ENCODE results near the gene MID1IP1. TPM values are rescaled to one million over a fixed set of nuclear protein-coding genes. Genes with fewer than 3 reads are reported as not detected.

MID1IP1 gene
- total and polyA plus RNA-seq, 2 experiments from 2014 or later = 93.2 to 93.3 TPM

DNA sequence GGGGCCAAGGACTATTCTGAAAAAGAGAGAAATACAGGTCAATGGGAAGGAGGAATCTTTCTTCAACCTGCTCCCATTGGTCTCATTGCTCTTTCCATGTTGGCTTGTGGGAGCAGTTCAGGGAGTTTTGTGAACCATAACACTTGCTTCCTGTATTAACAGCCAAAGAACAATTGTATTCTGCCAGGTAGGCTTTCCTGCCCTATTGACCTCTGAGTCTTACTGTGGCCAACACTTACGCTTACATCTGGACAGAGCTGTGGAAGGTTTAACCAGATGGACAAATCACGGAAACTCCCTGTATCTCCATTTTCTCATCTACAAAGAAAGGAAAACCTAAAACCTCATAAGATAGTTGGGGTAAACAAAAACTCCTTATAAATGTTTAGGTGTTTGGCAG lies 30.7 kb downstream of the MID1IP1 start:
- Histone ChIP-seq H2AFZ (no peak overlapping the region), H3K79me2 (no peaks in the 10 kb centered on the region), H3K36me3 (replicated peaks; ENCODE audit: insufficient read depth, low read depth) (no peaks in the 10 kb centered on the region), H3K4me1 (ENCODE audit: insufficient read depth) (no peaks in the 10 kb centered on the region), H3K27ac (no peak overlapping the region), H3K27me3 (no peaks in the 10 kb centered on the region), H3K9me3 (ENCODE audit: low read depth) (no peaks in the 10 kb centered on the region), H4K20me1 (ENCODE audit: insufficient read depth, poor library complexity, severe bottlenecking) (no peaks in the 10 kb centered on the region), H3K4me2 (no peak overlapping the region), H3K4me3 (no peak overlapping the region), H3K9me2 (replicated peaks; ENCODE audit: insufficient read depth) (no peaks in the 10 kb centered on the region)
- WGBS (ENCODE audit: low lambda C conversion rate, missing lambda C conversion rate) = 85% methylated on average over 2 of the region's 2 CpGs
- DNase-seq (ENCODE audit: low spot score) = no peak
- TF ChIP-seq EZH2 (IDR thresholded peaks at IDR 0.05; ENCODE audit: borderline replicate concordance) (no peak), CTCF (IDR thresholded peaks at IDR 0.05; ENCODE audit: poor library complexity) (no peak), EZH2phosphoT487 (IDR thresholded peaks at IDR 0.05; ENCODE audit: low read depth, severe bottlenecking, unreplicated experiment) (no peak)

DNA sequence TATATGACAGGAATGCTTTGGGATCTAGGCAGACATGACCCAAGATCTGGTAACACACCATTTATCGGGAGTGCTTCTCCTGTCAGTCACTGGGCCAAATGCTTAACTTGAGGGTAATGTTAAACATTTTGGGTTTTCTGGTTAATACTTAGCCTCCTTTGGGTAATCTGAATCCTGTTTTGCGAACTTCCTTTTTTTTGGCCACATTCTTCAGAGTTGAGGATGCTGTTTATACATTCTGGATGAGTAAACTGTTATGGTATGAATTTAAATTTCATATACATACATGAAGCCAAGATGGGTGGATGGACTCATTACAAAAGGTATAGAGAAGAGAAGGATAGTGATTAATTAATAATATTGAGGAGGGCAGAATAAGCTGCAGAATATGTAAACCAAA lies 36.1 kb downstream of the MID1IP1 start:
- H4K20me1 ChIP-seq (ENCODE audit: insufficient read depth, poor library complexity, severe bottlenecking) = no peaks in the 10 kb centered on the region
- H2AFZ ChIP-seq = no peak overlapping the region
- H3K79me2 ChIP-seq = no peaks in the 10 kb centered on the region
- 85% methylated on average over 2 of the region's 2 CpGs for WGBS (ENCODE audit: low lambda C conversion rate, missing lambda C conversion rate)
- H3K9me3 ChIP-seq (ENCODE audit: low read depth) = no peaks in the 10 kb centered on the region
- no peaks in the 10 kb centered on the region for H3K27me3 ChIP-seq
- H3K4me1 ChIP-seq (ENCODE audit: insufficient read depth) = peaks cover 9% of the 10 kb centered on the region
- no peaks in the 10 kb centered on the region for H3K9me2 ChIP-seq (replicated peaks; ENCODE audit: insufficient read depth)
- no peak overlapping the region for H3K4me3 ChIP-seq
- no peak overlapping the region for H3K4me2 ChIP-seq
- no peaks in the 10 kb centered on the region for H3K36me3 ChIP-seq (replicated peaks; ENCODE audit: insufficient read depth, low read depth)
- DNase-seq (ENCODE audit: low spot score) = no peak
- H3K27ac ChIP-seq = no peak overlapping the region
- no peak for TF ChIP-seq CTCF (IDR thresholded peaks at IDR 0.05; ENCODE audit: poor library complexity)
- no peak for TF ChIP-seq EZH2 (IDR thresholded peaks at IDR 0.05; ENCODE audit: borderline replicate concordance)
- TF ChIP-seq EZH2phosphoT487 (IDR thresholded peaks at IDR 0.05; ENCODE audit: low read depth, severe bottlenecking, unreplicated experiment) = no peak

DNA sequence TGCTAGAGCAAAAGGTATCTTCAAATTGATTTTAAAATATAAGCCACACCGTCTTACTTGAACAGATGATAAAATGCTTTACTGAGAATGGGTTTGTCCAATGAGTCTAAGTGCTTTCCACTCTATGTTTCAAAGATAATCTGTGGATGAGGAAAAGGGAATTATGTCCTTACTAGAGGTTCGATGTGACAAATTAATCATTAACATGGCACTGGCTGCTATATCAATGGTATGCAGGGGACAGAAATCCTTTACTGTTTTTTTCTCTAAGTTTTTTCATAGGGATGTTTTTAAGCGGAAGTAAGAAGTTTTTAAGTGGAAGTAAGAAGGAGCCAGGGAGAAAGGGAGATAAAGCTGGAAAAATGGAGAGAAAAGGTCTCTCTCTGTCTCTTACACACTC lies 38.0 kb downstream of the MID1IP1 start:
- peak; percentile 41 for DNase-seq (ENCODE audit: low spot score)
- no peaks in the 10 kb centered on the region for H3K79me2 ChIP-seq
- WGBS (ENCODE audit: low lambda C conversion rate, missing lambda C conversion rate) = 62% methylated on average over 3 of the region's 3 CpGs
- no peaks in the 10 kb centered on the region for H3K9me2 ChIP-seq (replicated peaks; ENCODE audit: insufficient read depth)
- H3K27me3 ChIP-seq = no peaks in the 10 kb centered on the region
- peaks cover 9% of the 10 kb centered on the region for H3K4me1 ChIP-seq (ENCODE audit: insufficient read depth)
- TF ChIP-seq CTCF (IDR thresholded peaks at IDR 0.05; ENCODE audit: poor library complexity) (no peak), EZH2 (IDR thresholded peaks at IDR 0.05; ENCODE audit: borderline replicate concordance) (no peak), EZH2phosphoT487 (IDR thresholded peaks at IDR 0.05; ENCODE audit: low read depth, severe bottlenecking, unreplicated experiment) (no peak)
- no peaks in the 10 kb centered on the region for H4K20me1 ChIP-seq (ENCODE audit: insufficient read depth, poor library complexity, severe bottlenecking)
- H3K36me3 ChIP-seq (replicated peaks; ENCODE audit: insufficient read depth, low read depth) = no peaks in the 10 kb centered on the region
- H3K9me3 ChIP-seq (ENCODE audit: low read depth) = no peaks in the 10 kb centered on the region
- peak overlapping the region; percentile 57 for H3K4me2 ChIP-seq
- peak overlapping the region; percentile 21 for H2AFZ ChIP-seq
- no peak overlapping the region for H3K4me3 ChIP-seq
- H3K27ac ChIP-seq = peak overlapping the region; percentile 75

DNA sequence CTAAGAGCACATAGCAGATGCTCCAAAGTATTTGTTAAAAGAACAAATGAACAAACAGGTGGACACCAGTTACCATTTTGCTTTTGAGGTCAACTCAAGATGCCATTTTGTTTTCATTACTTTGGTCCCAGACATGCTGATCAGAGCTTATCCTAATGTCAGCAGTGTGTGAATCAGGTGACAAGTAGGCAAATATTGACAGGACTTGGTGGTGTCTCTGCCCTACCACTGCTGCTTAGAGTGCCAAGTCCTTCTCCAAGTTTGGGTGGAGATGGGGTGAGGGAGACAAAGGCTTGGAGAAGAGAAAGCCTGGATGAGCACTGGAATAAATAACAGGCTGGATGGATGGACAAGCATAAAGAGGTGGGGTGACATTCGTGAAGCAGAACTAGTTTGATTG lies 38.7 kb downstream of the MID1IP1 start:
- H3K4me1 ChIP-seq (ENCODE audit: insufficient read depth) = peaks cover 9% of the 10 kb centered on the region
- no peaks in the 10 kb centered on the region for H3K79me2 ChIP-seq
- H3K9me3 ChIP-seq (ENCODE audit: low read depth) = no peaks in the 10 kb centered on the region
- H2AFZ ChIP-seq = peak overlapping the region; percentile 21
- 63% methylated on average over 1 of the region's 1 CpG for WGBS (ENCODE audit: low lambda C conversion rate, missing lambda C conversion rate)
- DNase-seq (ENCODE audit: low spot score) = no peak
- peak overlapping the region; percentile 57 for H3K4me2 ChIP-seq
- H3K27ac ChIP-seq = peak overlapping the region; percentile 75
- H3K27me3 ChIP-seq = no peaks in the 10 kb centered on the region
- H3K9me2 ChIP-seq (replicated peaks; ENCODE audit: insufficient read depth) = no peaks in the 10 kb centered on the region
- H3K4me3 ChIP-seq = no peak overlapping the region
- no peaks in the 10 kb centered on the region for H3K36me3 ChIP-seq (replicated peaks; ENCODE audit: insufficient read depth, low read depth)
- no peaks in the 10 kb centered on the region for H4K20me1 ChIP-seq (ENCODE audit: insufficient read depth, poor library complexity, severe bottlenecking)
- no peak for TF ChIP-seq EZH2phosphoT487 (IDR thresholded peaks at IDR 0.05; ENCODE audit: low read depth, severe bottlenecking, unreplicated experiment)
- TF ChIP-seq EZH2 (IDR thresholded peaks at IDR 0.05; ENCODE audit: borderline replicate concordance) = no peak
- TF ChIP-seq CTCF (IDR thresholded peaks at IDR 0.05; ENCODE audit: poor library complexity) = no peak
